ENCODE measurements around the gene UMODL1. TPM values are rescaled to one million over a fixed set of nuclear protein-coding genes. Genes with fewer than 3 reads are reported as not detected.

Gene UMODL1
- total and polyA plus RNA-seq, 8 donors = under 0.01 TPM; not detected in 7

DNA sequence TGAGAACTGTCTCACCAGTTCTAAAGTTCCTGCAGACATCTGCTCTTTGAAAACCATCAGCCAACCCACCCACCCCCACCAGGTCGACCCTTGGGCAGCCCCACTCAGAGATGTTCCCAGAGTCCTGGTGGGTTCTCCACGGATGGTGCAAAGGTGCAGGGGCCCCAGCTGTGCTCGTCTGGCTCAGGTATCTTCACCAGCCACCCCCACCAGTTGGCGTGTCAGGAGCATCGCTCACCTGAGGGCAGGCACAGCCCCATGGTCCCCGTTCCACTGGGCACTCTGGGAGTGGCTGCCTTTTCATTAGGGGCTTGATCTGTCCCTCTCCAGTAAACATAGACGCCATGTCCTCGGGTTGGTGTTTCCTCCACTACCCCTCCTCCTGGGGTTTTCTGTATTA, 70.5 kb downstream of the UMODL1 start:
- no peaks in the 10 kb centered on the region for H3K9me3 ChIP-seq
- H3K4me3 ChIP-seq = no peak overlapping the region
- no peak for TF ChIP-seq POLR2A (IDR thresholded peaks at IDR 0.05)
- no peak for TF ChIP-seq POLR2AphosphoS5 (IDR thresholded peaks at IDR 0.05)
- no peak for TF ChIP-seq EP300 (IDR thresholded peaks at IDR 0.05)
- TF ChIP-seq, protein P1, sequence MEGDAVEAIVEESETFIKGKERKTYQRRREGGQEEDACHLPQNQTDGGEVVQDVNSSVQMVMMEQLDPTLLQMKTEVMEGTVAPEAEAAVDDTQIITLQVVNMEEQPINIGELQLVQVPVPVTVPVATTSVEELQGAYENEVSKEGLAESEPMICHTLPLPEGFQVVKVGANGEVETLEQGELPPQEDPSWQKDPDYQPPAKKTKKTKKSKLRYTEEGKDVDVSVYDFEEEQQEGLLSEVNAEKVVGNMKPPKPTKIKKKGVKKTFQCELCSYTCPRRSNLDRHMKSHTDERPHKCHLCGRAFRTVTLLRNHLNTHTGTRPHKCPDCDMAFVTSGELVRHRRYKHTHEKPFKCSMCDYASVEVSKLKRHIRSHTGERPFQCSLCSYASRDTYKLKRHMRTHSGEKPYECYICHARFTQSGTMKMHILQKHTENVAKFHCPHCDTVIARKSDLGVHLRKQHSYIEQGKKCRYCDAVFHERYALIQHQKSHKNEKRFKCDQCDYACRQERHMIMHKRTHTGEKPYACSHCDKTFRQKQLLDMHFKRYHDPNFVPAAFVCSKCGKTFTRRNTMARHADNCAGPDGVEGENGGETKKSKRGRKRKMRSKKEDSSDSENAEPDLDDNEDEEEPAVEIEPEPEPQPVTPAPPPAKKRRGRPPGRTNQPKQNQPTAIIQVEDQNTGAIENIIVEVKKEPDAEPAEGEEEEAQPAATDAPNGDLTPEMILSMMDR (IDR thresholded peaks at IDR 0.05) = no peak
- WGBS, 5 donors = 64 to 79% (median 78%) methylated on average over 8 of the region's 8 CpGs
- H3K27ac ChIP-seq = no peak overlapping the region
- H3K27me3 ChIP-seq = peaks cover 0 to 8% (median 0%) of the 10 kb centered on the region in 3 donors
- no peak for DNase-seq
- intact Hi-C loops (cut with DNase I; ENCODE audit: low total_unique reads) = no loop called here
- H3K4me1 ChIP-seq = peaks cover 0 to 6% (median 4%) of the 10 kb centered on the region in 4 donors
- no peaks in the 10 kb centered on the region for H3K36me3 ChIP-seq

DNA sequence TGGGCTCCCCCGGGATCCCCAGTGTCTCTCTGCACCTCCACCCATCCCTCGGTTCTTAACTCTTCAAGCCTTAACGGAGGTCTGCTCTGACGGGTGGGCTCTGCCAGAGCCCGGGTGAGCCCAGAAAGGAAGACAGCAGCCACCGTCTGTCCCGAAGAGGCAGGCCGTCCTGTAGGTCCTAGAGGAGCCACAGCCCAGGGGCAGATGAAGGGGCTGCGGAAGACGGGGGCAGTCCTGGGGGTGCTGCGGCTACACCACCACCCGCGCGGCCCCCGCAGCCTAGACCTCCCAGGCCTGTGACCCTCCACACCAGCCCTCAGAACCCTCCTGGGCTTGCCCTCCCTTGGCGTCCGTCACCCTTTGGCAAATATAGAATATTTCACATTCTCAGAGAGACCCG, 71.0 kb downstream of the UMODL1 start:
- no peak for DNase-seq

GRCh38 chr21:42142627-42143026, 71.5 kb downstream of the UMODL1 start:
- DNase-seq = no peak
- TF ChIP-seq POLR2AphosphoS5 (IDR thresholded peaks at IDR 0.05) = no peak
- WGBS, 5 donors = 64 to 78% (median 74%) methylated on average over 7 of the region's 7 CpGs
- no peaks in the 10 kb centered on the region for H3K9me3 ChIP-seq
- no peaks in the 10 kb centered on the region for H3K36me3 ChIP-seq
- intact Hi-C loops (cut with DNase I; ENCODE audit: low total_unique reads) = no loop called here
- H3K4me3 ChIP-seq = no peak overlapping the region
- H3K27me3 ChIP-seq = peaks cover 0 to 8% (median 0%) of the 10 kb centered on the region in 3 donors
- peaks cover 0 to 6% (median 4%) of the 10 kb centered on the region in 4 donors for H3K4me1 ChIP-seq
- H3K27ac ChIP-seq = no peak overlapping the region

More for the DNA sequence above, 71.0 kb downstream of the UMODL1 start:
- WGBS, 5 donors = 77 to 89% (median 84%) methylated on average over 18 of the region's 18 CpGs
- TF ChIP-seq POLR2AphosphoS5 (IDR thresholded peaks at IDR 0.05) = no peak
- peaks cover 0 to 6% (median 4%) of the 10 kb centered on the region in 4 donors for H3K4me1 ChIP-seq
- H3K36me3 ChIP-seq = no peaks in the 10 kb centered on the region
- intact Hi-C loops (cut with DNase I; ENCODE audit: low total_unique reads) = no loop called here
- H3K27ac ChIP-seq = no peak overlapping the region
- H3K4me3 ChIP-seq = no peak overlapping the region
- peaks cover 0 to 8% (median 0%) of the 10 kb centered on the region in 3 donors for H3K27me3 ChIP-seq
- no peaks in the 10 kb centered on the region for H3K9me3 ChIP-seq

GRCh38 chr21:42143111-42143510, 72.0 kb downstream of the UMODL1 start:
- peaks cover 0 to 6% (median 4%) of the 10 kb centered on the region in 4 donors for H3K4me1 ChIP-seq
- no peak overlapping the region for H3K27ac ChIP-seq
- 86 to 92% (median 89%) methylated on average over 7 of the region's 7 CpGs for WGBS, 5 donors
- peaks cover 0 to 8% (median 0%) of the 10 kb centered on the region in 3 donors for H3K27me3 ChIP-seq
- intact Hi-C loops (cut with DNase I; ENCODE audit: low total_unique reads) = no loop called here
- no peak for DNase-seq
- no peaks in the 10 kb centered on the region for H3K9me3 ChIP-seq
- no peak for TF ChIP-seq POLR2AphosphoS5 (IDR thresholded peaks at IDR 0.05)
- TF ChIP-seq EP300 (IDR thresholded peaks at IDR 0.05) = no peak
- TF ChIP-seq, protein P1 (IDR thresholded peaks at IDR 0.05) = no peak
- TF ChIP-seq POLR2A (IDR thresholded peaks at IDR 0.05) = no peak
- H3K4me3 ChIP-seq = no peak overlapping the region
- H3K36me3 ChIP-seq = no peaks in the 10 kb centered on the region

- Histone ChIP-seq H3K36me3 (no peaks in the 10 kb centered on the region), H3K4me3 (no peak overlapping the region), H3K4me1 (peaks cover 0 to 6% (median 4%) of the 10 kb centered on the region in 4 donors), H3K9me3 (no peaks in the 10 kb centered on the region), H3K27me3 (peaks cover 0 to 8% (median 0%) of the 10 kb centered on the region in 3 donors), H3K27ac (no peak overlapping the region)
- WGBS, 5 donors = 84 to 100% (median 93%) methylated on average over 1 to 3 of the region's 3 CpGs
- TF ChIP-seq EP300 (IDR thresholded peaks at IDR 0.05) (no peak), POLR2AphosphoS5 (IDR thresholded peaks at IDR 0.05) (no peak), POLR2A (IDR thresholded peaks at IDR 0.05) (no peak)
- TF ChIP-seq, protein P1 (IDR thresholded peaks at IDR 0.05) = no peak
- intact Hi-C loops (cut with DNase I; ENCODE audit: low total_unique reads) = no loop called here
- no peak for DNase-seq
Measured at GRCh38 chr21:42144221-42144620, 73.1 kb downstream of the UMODL1 start.

Measured in stomach (tissue), 9 donors.